K562 (cell line): ENCODE data around the gene ARHGEF4. TPM values are rescaled to one million over a fixed set of nuclear protein-coding genes. Genes with fewer than 3 reads are reported as not detected.

ENCODE experiments used
- ATAC-seq: fragments of 200-7000 bp; cut with Tn5 transposase; 3 replicates; pipeline ENCODE4 v1.9.1; 2020; ENCODE audit warnings: moderate library complexity
- BruUV-seq: library from RNA; stranded (reverse); fragments of 400-500 nt; replicated peaks from 2 replicates; lab custom pipeline; 2021; lab: Mats Ljungman, UMichigan
- CTCF ChIA-PET: fragments of 300-600 bp; formaldehyde crosslinking; extraction: SDS; loops from one replicate; lab custom pipeline; 2021; ENCODE audit warnings: low intra/inter-chr PET ratio; lab: Yijun Ruan, JAX
- POLR2A ChIA-PET: fragments of 300-600, 350-650 bp; sonication (Branson Sonifier 250); formaldehyde crosslinking; extraction: SDS; loops from one replicate; lab custom pipeline; 2021; ENCODE audit warnings: antibody characterized with exemption, inconsistent platforms; lab: Yijun Ruan, JAX
- DNase-seq, 4 experiments: peaks; one replicate each; pipeline versions ENCODE4 v3.0.0 to v3.0.0-alpha.2; 2011 to 2018; ENCODE audit warnings: low spot score in 3 of 4, mixed read lengths in 3 of 4; ENCODE audit errors: extremely low read depth in 1 of 4
- FAIRE-seq: peaks from 2 replicates; lab custom pipeline; 2011; peaks lifted over from hg19 to GRCh38; lab: Jason Lieb, UNC
- H2AFZ ChIP-seq: 2 replicates; pipeline ENCODE4 v1.6.0; 2011; ENCODE audit warnings: low read depth, low read length, control low read depth, inconsistent platforms
- H3K27ac ChIP-seq: fragments of 200-600 bp; 3 replicates; pipeline ENCODE4 v1.8.0; 2011; ENCODE audit warnings: low read depth, mild to moderate bottlenecking, control low read depth, inconsistent platforms, low read length, moderate library complexity, mixed read lengths; ENCODE audit errors: extremely low read depth
- H3K27me3 ChIP-seq, 2 experiments: fragments of 300-600 bp in 1 of 2; 2 replicates in 1 of 2; 3 replicates in 1 of 2; pipeline versions ENCODE4 v1.6.0 to v1.8.0; 2011; ENCODE audit warnings: inconsistent platforms in 2 of 2, low read length in 2 of 2, mild to moderate bottlenecking in 1 of 2, mixed read lengths in 1 of 2, moderate library complexity in 1 of 2; ENCODE audit not compliant: control insufficient read depth in 2 of 2, insufficient read depth in 2 of 2
- H3K36me3 ChIP-seq: fragments of 300-600 bp; 3 replicates; pipeline ENCODE4 v1.8.0; 2011; ENCODE audit warnings: mild to moderate bottlenecking, low read length, inconsistent platforms; ENCODE audit not compliant: control insufficient read depth, insufficient read depth
- H3K4me1 ChIP-seq, 2 experiments: fragments of 200-600 bp in 1 of 2; replicated peaks in 1 of 2; 2 replicates in 1 of 2; 3 replicates in 1 of 2; pipeline versions ENCODE4 v1.5.1 to v1.8.0; 2011; ENCODE audit warnings: inconsistent platforms in 2 of 2, low read length in 2 of 2, mild to moderate bottlenecking in 1 of 2, mixed read lengths in 1 of 2, moderate library complexity in 1 of 2; ENCODE audit not compliant: control insufficient read depth in 2 of 2, insufficient read depth in 2 of 2
- H3K4me2 ChIP-seq: 2 replicates; pipeline ENCODE4 v1.6.1; 2011; ENCODE audit warnings: low read length, control low read depth, inconsistent platforms, mixed read lengths; ENCODE audit not compliant: insufficient read depth
- H3K4me3 ChIP-seq: fragments of 200-600 bp; sonication (generic), shearing (Covaris generic); 2 replicates; pipeline ENCODE4 v1.5.1; 2016; ENCODE audit warnings: control low read depth, inconsistent platforms
- H3K79me2 ChIP-seq: fragments of 200-600 bp; 3 replicates; pipeline ENCODE4 v1.8.0; 2011; ENCODE audit warnings: low read length, inconsistent platforms; ENCODE audit not compliant: control insufficient read depth, insufficient read depth
- H3K9ac ChIP-seq, 2 experiments: 2 replicates each; pipeline versions ENCODE4 v1.6.0 to v1.6.1; 2011; ENCODE audit warnings: low read depth in 2 of 2, low read length in 2 of 2, control low read depth in 1 of 2, inconsistent platforms in 1 of 2, mild to moderate bottlenecking in 1 of 2, mixed read lengths in 1 of 2; ENCODE audit not compliant: insufficient read depth in 1 of 2
- H3K9me1 ChIP-seq: one replicate; pipeline ENCODE4 v1.6.0; 2011; ENCODE audit warnings: inconsistent platforms, mild to moderate bottlenecking, low read length, moderate library complexity; ENCODE audit not compliant: control insufficient read depth, insufficient read depth
- H3K9me3 ChIP-seq: replicated peaks from 2 replicates; pipeline ENCODE4 v1.5.1; 2011; ENCODE audit warnings: low read depth, low read length, inconsistent platforms; ENCODE audit not compliant: control insufficient read depth, insufficient read depth
- H4K20me1 ChIP-seq: replicated peaks from 2 replicates; pipeline ENCODE4 v1.6.1; 2011; ENCODE audit warnings: low read length, inconsistent platforms, mixed read lengths; ENCODE audit not compliant: control insufficient read depth, insufficient read depth
- MTA3 ChIP-seq: fragments of 450-650 bp; formaldehyde crosslinking; IDR thresholded peaks from 2 replicates; pipeline ENCODE4 v1.6.1; 2017; ENCODE audit warnings: mild to moderate bottlenecking, borderline replicate concordance
- MYNN ChIP-seq, 2 experiments: sonication (generic); formaldehyde crosslinking in 1 of 2; IDR thresholded peaks; 2 replicates each; pipeline versions ENCODE4 v1.5.0 to v1.6.1; 2016 to 2020; ENCODE audit warnings: antibody characterized with exemption in 1 of 2, missing genetic modification reagents in 1 of 2
- RFX5 ChIP-seq: IDR thresholded peaks from 2 replicates; pipeline ENCODE4 v1.6.1; 2011; ENCODE audit warnings: low read depth, mild to moderate bottlenecking, improper control_type of control experiment, low read length
- ZKSCAN3 ChIP-seq: fragments of 250-450 bp; sonication (Bioruptor Pico); IDR thresholded peaks from 2 replicates; pipeline ENCODE4 v1.4.0; 2020
- ZNF282 ChIP-seq: sonication (generic); formaldehyde crosslinking; IDR thresholded peaks from 2 replicates; pipeline ENCODE4 v1.8.1; 2023; ENCODE audit warnings: missing genetic modification reagents
- WGBS: fragments of 100-300 bp; shearing (Covaris generic); methylation state at CpG from one replicate; pipeline ENCODE4 v1.1.6; 2016; ENCODE audit warnings: low coverage, mixed read lengths; ENCODE audit not compliant: insufficient coverage; ENCODE audit errors: missing lambda C conversion rate; 5-methylcytosine and 5-hydroxymethylcytosine counted together
- in situ Hi-C: fragments of 300-500 bp; cut with MboI; formaldehyde crosslinking; loops from 4 replicates; pipeline ENCODE4 v1.15.0; 2018; ENCODE audit warnings: inconsistent platforms, mixed read lengths
- intact Hi-C: fragments of 100-400 bp; cut with micrococcal nuclease; formaldehyde crosslinking; loops from 2 replicates; pipeline ENCODE4 v1.14.2; 2022
- polyA plus RNA-seq, 8 experiments: library from polyadenylated mRNA; depleted of rRNA in 4 of 8; stranded (reverse) in 5 of 8; unstranded in 3 of 8; fragments of >200 nt; fragmentation: Nextera tagmentation in 2 of 8; fragmentation: Illumina TruSeq in 1 of 8; extraction: Ambion mirVana in 2 of 8; extraction: Trizol in 1 of 8; gene quantifications; 2 replicates each; pipeline versions ENCODE4 v1.2.1 to v1.2.3, GENCODE V29; 2011 to 2014; ENCODE audit warnings: inconsistent platforms in 1 of 8, missing spikeins in 1 of 8
- total RNA-seq, 7 experiments: library from RNA; depleted of rRNA in 6 of 7; stranded (reverse); fragments of >200 nt in 6 of 7; fragmentation: Illumina TruSeq in 2 of 7; extraction: Trizol in 2 of 7; gene quantifications; 2 replicates each; pipeline versions ENCODE4 v1.2.1 to v1.2.3, GENCODE V29; 2011 to 2021; ENCODE audit warnings: low replicate concordance in 1 of 7
- TF ChIP-seq, protein P1 (sequence below): fragments of 450-650 bp; IDR thresholded peaks from 2 replicates; pipeline ENCODE4 v1.7.1; 2018; ENCODE audit warnings: mild to moderate bottlenecking, low read depth; ENCODE audit not compliant: partially characterized antibody

The ARHGEF4 gene
- total and polyA plus RNA-seq, 9 of the 15 experiments (the other 6 are each of a cell fraction or from before 2014, with no cell fraction given): not detected

DNA sequence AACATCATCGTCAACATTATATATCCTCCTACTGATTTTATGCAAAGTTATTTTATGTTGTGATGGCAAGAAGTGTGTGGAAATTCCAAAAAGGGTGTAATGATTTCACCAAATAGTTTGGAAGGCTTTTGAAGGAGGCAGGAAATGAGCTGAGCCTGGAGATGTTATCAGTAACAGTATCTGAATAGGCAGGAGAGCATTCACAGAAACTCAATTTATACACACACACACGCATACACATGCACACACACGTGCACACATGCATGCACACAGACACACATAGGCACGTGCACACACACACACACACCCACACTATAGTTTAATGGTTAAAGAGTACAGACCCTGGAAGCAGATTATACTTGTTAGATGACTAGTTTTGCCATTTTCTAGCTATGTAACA is 47.3 kb downstream of the ARHGEF4 start:
- CTCF ChIA-PET: no interaction called here
- POLR2A ChIA-PET: no interaction called here
- TF ChIP-seq MYNN (IDR thresholded peaks at IDR 0.05) (no peak), MYNN (CRISPR knock-in tag; IDR thresholded peaks at IDR 0.05) (no peak), RFX5 (no peak), ZNF282 (CRISPR knock-in tag) (no peak), MTA3 (no peak), ZKSCAN3 (CRISPR knock-in tag) (no peak)
- TF ChIP-seq, protein P1, sequence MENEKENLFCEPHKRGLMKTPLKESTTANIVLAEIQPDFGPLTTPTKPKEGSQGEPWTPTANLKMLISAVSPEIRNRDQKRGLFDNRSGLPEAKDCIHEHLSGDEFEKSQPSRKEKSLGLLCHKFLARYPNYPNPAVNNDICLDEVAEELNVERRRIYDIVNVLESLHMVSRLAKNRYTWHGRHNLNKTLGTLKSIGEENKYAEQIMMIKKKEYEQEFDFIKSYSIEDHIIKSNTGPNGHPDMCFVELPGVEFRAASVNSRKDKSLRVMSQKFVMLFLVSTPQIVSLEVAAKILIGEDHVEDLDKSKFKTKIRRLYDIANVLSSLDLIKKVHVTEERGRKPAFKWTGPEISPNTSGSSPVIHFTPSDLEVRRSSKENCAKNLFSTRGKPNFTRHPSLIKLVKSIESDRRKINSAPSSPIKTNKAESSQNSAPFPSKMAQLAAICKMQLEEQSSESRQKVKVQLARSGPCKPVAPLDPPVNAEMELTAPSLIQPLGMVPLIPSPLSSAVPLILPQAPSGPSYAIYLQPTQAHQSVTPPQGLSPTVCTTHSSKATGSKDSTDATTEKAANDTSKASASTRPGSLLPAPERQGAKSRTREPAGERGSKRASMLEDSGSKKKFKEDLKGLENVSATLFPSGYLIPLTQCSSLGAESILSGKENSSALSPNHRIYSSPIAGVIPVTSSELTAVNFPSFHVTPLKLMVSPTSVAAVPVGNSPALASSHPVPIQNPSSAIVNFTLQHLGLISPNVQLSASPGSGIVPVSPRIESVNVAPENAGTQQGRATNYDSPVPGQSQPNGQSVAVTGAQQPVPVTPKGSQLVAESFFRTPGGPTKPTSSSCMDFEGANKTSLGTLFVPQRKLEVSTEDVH: no peak
- Histone ChIP-seq H3K27me3 (peaks cover 7 to 39% of the 10 kb centered on the region in 2 experiments; a peak in 3 of 5 replicates), H3K9ac (no peak overlapping the region), H3K79me2 (no peaks in the 10 kb centered on the region), H2AFZ (no peak overlapping the region), H3K4me2 (no peak overlapping the region), H4K20me1 (no peaks in the 10 kb centered on the region), H3K9me3 (no peaks in the 10 kb centered on the region), H3K36me3 (no peaks in the 10 kb centered on the region), H3K9me1 (no peaks in the 10 kb centered on the region), H3K4me3 (no peak overlapping the region), H3K4me1 (no peaks in the 10 kb centered on the region), H3K27ac (no peak overlapping the region)
- no TSS peak for BruUV-seq
- in situ Hi-C loops (no loop called here), intact Hi-C loops (no loop called here)
- DNase-seq: no peak
- no peak for ATAC-seq
- WGBS: 5% methylated on average over 4 of the region's 4 CpGs
- FAIRE-seq: no peak
